Glomerular endothelial cell (primary cell): Measurements from ENCODE around the gene RNF186. TPM values are rescaled to one million over a fixed set of nuclear protein-coding genes. Genes with fewer than 3 reads are reported as not detected.
A peak's percentile ranks its signal among the peaks of the same experiment; 100 is the strongest.

Source experiments
- DNase-seq: peaks from one replicate; pipeline ENCODE4 v3.0.0-alpha.2; 2011; ENCODE audit warnings: low read depth, low spot score; ENCODE audit errors: extremely low read depth
- total RNA-seq: library from RNA; depleted of rRNA; stranded (reverse); fragments of >200 nt; gene quantifications from 2 replicates; pipeline ENCODE4 v1.2.3, GENCODE V29; 2015

RNF186 gene
- total RNA-seq, 1 donor from 2014 or later = not detected

GRCh38 chr1:19768353-19769210, 46.5 kb downstream of the RNF186 start:
- DNase-seq = no peak

GRCh38 chr1:19765623-19766022, 49.5 kb downstream of the RNF186 start:
- DNase-seq = peak; percentile 86

GRCh38 chr1:19764848-19765247, 50.2 kb downstream of the RNF186 start:
- DNase-seq = no peak

Other genes with a start within 250 kb of the RNF186 start
- 66.4 and 72.9 TPM in 2 replicates for gene NBL1, start 171.0 kb downstream of the RNF186 start, total RNA-seq
- gene HTR6, start 150.4 kb downstream of the RNF186 start, total RNA-seq = not detected in 2 replicates
- gene TMCO4, start 15.4 kb downstream of the RNF186 start, total RNA-seq = 11.4 and 12.9 TPM in 2 replicates
- 2.3 and 3.9 TPM in 2 replicates for gene OTUD3, start 67.1 kb upstream of the RNF186 start, total RNA-seq
- not detected in 2 replicates for gene PLA2G2E, start 108.3 kb upstream of the RNF186 start, total RNA-seq
- gene PLA2G2A, start 164.3 kb upstream of the RNF186 start, total RNA-seq = not detected in 2 replicates